ENCODE measurements around the gene IL21R.
"Not testable (repeated sequence)": the region's sequence is repeated elsewhere in the genome, so short reads cannot be mapped to it uniquely, and the experiment has no call there.

The IL21R gene

DNA sequence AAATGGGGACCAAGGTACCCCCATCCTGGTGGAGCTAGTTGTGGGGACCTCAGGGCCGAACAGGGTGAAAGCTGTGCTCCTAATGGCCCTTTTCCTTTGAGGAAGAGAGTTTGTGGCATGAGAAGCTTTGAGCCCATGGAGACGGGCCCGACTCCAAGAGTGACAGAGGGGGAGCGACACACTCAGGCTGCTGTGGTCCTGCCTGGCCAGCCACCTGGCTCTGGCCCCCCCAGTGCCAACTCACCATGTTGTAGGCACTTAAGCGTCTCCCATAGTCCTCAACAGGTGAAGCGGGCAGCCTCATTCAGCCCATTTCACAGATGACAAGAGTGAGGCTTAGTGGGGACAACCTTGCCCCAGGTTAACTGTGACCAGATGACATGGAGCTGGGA is 1.6 kb downstream of the IL21R start:
- no peak for DNase-seq

DNA sequence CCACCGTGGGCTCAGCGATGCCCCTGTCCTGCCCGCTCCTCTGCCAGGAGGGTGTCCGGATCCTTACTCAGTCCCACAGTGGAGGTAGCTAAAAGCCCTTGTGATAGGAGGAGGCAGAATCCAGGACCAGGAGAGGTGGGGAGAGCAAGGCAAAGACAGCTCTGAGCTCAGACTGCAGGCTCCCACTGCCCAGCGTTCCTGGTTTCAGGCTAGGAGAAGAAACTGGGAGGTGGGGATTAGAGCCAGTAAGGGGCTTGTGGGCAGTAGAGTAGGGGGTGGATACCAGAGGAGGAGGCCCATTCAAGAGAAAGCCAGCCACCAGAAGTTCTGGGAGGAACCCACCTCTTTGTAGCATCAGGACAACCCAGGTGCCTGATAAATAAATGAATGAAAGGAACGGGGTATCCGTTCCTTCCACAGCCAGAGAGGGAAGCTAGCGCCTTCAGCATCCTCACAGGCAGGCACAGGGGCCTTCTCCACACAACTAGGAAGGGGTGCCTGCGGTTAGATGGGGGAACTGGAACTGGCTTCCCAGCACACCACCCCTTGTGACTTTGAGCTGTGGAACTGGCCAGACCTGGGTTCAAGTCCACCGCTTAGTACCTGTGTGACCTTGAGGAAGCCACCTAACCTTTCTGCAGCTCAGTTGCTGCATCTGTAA is 2.3 kb downstream of the IL21R start:
- no peak for DNase-seq

DNA sequence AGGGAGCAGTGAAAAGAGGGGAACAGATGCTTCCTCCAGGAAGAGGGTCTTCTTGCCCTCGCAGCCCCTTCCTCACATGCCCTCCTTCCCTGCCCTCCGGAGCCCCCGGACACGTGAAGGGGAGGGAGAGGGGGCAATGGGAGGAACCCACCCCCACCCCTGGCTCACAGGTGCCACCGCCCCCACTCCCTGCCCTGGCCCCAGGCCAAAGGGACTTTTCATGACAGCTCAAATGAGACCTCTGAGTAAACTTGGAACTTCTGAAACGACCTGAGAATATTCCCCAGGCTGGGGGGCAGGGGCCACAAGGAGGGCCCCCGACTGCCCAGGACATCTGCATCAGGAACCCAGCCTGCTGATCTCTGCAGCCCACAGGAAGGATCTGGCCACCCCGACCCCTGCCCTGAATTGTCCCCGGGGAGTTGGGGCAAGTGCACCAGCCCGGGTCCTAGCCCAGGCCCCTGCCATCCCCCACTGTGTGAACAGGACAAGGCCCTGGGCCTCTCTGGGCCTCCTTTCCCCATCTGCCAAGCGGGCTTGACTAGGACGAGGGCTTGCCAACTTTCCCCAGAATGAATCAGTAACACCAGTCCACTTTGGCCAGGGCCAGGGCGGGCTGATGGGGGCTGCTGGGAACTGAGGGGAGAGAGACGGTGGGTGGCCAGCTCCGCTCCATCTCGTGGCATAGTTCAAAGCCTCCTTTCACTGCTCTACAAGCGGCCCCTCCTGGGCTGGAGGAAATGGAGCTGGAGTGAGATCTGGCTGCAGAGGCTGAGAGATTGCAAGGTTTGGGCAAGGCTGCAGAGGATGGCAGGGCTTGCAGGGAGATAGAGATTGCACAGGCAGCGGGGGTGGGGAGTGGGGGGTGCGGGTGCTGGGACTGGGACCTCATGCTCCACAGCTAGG is 3.8 kb downstream of the IL21R start:
- no peak for DNase-seq

DNA sequence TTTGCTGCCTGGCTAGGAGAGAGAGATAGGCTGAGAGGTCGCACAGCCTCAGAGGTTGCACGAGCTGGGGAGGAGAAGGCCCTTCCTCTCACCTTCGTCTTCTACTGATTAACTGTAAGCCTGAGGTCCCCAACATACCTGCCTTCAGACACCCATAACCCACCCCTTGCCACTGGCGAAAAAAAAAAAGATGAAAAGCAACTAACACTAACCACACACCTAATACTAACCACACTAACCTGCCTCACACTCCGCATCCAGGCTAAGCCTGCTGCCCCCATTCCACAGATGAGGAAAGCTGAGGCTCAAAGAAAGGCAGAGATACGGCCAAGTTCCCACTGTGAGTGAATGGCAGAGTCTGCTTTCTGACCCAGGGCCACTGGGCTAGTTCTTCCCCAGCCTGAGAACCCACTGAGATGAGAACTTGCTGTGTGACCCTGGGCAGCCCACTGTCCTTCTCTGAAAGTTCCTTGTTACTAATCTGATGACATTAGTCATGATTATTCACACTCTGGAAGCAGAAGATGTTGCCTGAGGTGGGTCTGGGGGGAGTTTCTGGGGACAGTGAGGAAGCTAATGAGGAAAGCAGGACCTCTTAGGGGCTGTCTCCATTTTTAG is 4.6 kb downstream of the IL21R start:
- no peak for DNase-seq

DNA sequence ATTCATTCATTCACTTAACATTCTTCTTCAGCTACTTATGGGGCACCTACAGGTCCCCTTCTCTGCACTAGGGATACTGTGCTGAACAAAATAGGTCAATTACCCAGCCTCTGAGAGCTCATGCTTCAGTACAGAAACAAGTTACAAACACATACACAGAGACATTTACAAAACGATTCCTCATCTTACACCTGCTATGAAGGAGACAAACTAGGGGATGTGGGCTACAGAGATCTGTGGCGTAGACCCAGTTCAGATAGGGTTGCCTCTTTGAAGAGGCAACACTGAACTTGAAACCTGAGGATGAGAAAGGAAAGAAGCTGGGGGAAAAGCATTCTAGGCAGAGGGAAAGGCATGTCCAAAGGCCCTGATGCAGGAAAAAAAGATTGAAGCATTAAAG is 5.2 kb downstream of the IL21R start:
- no peak for DNase-seq

DNA sequence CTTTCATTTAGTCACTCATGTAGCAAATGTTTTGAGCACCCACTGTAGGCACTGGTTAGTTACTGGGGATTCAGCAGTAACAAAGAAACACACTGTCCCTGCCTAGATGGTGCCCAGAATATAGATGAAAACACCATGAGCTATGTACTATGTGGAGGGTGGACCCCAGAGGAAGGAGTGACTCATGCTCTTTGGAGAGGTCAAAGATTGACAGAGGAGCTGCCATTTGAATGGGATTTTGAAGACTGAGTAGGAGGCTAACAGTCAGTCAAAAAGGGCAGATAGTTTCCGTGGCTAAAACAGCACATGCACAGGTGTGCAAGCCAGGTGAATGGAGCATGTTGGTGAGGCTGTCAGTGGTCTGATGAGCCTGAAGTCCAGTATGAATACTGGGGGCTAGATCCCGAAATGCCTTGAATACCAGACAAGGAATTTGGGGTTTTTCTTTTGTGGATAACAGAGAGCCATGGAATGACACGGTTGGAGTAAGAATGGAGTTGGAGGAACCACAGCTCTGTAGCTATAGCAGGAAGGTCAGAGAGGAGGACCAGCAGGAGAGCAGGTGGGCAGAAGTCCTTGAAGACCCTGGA is 6.1 kb downstream of the IL21R start:
- no peak for DNase-seq

DNA sequence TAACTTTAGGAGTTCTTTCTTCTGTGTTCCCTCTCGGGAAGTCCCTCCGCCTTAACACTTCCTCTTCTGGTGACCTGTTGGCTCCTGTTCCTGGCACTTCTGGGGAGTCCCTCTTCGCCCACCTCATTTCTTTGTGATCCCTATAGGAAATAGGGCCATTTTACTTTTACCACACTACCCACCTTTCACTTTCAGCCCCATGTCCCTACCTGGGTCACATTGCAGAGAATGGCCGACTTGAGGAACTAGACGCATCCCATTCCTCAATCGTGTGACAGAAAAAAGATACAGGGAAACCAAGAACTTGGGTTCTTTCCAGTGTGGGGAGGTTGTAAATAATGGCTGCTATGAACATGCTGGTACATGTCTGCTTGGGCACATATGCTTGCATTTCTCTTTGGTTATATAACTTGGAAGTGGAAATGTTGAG is 6.6 kb downstream of the IL21R start:
- DNase-seq: no peak

DNA sequence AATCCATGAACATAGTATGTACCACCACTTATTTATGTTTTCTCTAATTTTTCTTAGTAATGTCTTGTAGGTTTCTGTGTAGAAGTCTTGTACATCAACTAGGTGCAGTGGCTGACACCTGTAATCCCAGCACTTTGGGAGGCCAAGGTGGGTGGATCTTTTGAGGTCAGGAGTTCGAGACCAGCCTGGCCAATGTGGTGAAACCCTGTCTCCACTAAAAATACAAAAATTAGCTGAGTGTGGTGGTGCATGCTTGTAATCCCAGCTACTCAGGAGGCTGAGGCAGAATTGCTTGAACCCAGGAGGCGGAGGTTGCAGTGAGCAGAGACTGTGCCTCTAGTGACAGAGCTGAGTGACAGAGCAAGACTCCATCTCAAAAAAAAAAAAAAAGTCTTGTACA is 8.0 kb downstream of the IL21R start:
- DNase-seq: not testable (repeated sequence)

DNA sequence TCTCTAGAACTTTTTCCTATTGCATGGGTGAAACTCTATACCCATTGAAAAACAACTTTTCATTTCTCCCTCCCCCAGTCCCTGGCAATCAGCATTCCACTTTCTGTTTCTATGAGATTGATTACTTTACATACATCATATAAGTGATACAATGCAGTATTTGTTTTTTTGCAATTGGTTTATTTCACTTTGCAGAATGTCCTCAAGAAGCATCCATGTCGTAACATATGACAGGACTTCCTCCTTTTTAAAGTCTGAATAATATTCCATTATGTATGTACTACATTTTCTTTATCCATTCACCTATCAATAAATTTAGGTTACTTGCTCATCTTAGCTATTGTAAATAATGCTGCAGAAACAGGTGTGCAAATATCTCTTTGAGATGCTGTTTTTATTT is 8.8 kb downstream of the IL21R start:
- no peak for DNase-seq

DNA sequence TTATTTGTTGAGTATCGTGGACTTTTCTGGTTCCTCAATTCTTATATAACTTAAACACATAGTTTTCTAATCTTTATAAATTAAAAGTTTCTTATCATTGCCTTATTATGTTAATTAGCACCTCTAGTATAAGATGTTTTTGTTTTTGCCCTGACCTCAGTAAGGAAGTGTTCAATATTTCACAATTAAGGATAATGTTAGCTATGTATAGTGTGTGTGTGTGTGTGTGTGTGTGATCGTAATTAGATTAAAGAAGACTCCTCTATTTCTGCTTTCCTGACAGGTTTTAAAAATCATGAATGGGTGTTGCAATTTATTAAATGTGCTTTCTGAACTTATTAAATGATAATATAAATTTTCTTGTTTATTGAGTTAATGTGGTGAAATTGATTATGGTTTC is 12.0 kb downstream of the IL21R start:
- no peak for DNase-seq

DNA sequence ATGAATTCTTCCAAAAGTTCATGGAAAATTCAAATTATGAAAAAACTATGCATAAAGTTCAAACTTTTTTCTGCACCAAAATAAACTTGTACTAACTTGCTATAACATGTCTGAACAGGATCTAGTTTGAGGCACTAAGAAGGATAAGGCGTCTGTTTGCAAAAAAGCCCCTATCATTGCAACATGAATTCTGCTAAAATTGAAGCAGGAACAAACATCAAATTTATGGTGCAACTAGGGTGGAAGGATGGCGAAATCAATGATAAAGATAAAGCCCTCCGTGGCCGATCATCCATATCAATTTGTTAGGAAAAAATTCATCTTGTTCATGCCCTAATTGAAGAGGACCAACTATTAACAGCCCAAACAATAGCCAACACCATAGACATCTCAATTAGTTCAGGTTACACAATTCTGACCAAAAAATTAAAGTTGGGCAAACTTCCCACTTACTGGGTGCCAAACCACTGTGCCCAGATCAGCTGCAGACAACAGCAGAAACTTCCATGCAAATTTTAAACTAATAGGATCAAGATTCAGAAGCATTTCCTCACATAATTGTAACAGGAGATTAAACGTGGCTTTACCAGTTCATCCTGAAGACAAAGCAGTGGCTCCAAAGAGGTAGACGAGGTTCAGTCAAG is 12.9 kb downstream of the IL21R start:
- no peak for DNase-seq

DNA sequence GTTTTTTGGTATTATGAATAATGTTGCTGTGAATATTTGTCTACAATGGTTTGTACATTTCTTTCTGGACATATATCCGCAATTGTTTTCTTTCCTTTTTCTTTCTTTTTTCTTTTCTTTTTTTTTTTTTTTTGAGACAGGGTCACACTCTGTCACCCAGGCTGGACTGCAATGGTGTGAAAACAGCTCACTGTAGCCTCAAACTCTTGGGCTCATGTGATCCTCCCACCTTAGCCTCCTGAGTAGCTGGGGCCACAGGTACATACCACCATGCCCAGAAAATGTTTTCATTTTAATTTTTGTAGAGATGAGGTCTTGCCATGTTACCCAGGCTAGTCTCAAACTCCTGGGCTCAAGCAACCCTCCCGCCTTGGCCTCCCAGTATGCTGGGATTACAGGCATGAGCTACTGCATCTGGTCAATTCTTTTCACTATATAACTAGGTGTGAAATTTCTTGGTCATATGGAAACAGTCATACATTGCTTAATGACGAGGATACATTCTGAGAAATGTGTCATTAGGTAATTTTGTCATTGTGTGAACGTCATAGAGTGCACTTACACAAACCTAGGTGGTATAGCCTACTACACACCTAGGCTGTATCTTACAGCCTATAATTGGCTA is 15.2 kb downstream of the IL21R start:
- no peak for DNase-seq

DNA sequence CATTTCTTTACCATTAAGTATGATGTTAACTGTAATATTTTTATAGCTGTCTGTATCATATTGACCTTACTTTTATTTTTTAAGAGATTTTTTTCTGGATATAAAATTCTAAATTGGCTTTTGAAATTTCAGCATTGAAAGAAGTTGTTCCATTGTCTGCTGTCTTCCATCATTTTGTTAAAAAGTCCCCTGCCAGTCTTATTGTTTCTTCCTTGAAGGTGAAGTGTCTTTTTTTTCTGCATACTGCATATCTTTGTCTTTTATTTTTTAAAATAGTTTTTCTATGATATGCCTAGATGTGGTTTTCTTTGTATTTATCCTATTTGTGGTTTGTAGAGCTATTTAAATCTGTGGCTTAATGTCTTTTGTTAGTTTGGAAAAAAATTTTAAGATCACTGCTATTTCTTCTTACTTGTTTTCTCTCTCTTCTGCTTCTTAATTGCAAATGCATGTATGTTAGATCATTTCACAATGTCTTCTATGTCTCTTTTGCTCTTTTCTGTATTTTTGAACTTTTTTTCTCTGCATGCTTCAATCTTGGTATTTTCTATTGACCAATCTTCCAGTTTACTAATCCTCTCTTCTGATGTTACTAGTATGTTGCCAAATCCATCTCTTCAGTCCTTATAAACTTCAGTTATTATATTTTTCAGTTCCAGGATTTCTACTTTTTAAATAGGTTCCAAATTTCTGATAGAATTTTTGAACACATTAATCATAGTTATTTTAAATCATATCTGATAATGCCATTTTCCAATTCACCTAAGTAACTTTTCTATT is 20.2 kb downstream of the IL21R start:
- no peak for DNase-seq

DNA sequence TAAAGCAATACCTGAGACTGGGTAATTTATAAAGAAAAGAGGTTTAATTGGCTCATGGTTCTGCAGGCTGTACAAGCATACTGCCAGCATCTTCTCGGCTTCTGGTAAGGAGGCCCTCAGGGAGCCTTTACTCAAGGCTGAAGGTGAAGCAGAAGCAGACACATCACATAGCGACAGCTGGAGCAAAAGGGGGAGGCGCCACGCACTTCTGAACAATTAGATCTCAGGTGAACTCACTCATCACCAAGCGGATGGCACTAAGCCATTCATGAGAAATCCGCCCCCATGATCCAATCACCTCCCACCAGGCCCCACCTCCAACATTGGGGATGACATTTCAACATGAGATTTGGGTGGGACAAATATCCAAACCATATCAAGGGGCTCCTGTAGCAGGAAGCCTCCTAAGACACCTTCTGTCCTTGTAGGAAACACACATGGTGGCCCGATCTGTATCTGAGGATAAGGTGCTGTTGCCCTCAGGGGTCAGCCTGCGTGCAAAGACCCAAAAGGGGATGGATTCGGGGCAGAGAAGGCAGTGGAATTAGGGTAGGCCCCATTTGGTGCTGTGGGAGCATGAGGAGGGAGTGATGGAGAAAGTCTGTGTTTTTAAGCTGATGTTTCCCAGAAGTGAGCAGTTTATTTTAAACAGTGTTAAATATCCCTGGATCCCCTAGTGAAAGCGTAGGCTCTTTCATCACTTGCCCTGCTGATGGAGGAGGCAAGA is 23.0 kb downstream of the IL21R start:
- no peak for DNase-seq

DNA sequence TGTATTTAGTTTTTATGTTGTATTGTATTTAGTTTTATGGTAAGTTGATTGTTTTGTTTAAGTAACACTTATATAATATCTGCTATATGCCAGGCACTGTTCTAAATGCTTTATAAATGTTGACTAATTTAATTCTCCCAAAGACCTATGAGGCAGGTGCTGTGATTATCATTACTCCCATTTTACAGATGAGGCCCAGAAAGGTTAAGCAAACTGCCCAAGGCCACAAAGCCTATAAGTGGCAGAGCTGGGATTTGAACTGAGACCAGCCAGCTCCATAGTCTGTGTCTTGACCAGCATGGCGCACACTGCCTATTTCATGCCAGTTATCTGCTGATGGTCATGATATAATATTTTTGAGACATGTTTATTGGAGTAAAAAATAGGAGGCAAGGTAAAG is 24.0 kb downstream of the IL21R start:
- DNase-seq: no peak

DNA sequence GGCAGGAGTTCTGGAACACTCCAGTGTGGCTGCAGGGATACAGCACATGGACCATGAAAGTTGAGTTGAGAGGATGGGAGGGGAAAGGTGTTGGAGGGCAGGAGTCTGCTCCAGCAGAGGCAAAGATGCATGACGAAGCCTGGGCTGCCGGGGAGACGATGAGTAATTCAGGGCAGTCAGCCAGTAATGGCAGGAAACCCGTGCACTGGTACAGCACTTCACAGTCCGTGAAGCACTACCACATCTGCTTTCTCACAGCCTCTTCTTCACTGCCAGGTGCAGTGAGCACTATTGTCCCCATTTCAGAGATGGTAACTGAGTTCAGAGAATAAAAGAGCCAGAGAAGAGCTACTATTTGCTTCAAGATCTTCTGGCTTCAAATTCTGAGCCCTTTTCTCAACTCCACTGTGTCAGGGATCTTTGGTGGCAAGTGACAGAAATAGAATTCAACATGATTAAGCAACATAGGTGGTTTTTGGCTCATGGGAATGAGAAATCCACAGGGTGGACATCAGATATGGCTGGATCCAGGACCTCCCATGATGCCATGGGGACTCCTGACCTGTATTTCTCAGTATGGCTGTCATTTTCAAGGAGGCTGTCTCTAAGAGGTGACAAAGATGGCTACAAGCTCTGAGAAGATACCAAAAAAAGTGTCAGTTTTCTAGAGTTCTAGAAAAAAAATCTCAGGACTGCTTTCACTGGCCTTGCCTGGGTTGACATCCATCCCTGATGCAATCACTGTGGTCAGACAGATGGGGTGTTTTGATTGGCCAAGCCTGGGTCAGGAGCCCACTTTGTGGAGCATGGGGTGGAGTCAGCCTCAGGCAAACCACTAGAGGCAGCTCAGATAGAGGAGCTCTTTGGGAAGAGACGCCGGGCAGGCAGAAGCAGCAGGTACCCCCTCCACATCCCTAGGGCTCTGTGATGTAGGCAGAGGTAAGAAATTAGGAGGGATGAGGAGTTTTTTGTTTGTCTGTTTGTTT is 24.7 kb downstream of the IL21R start:
- DNase-seq: peak; percentile 88

DNA sequence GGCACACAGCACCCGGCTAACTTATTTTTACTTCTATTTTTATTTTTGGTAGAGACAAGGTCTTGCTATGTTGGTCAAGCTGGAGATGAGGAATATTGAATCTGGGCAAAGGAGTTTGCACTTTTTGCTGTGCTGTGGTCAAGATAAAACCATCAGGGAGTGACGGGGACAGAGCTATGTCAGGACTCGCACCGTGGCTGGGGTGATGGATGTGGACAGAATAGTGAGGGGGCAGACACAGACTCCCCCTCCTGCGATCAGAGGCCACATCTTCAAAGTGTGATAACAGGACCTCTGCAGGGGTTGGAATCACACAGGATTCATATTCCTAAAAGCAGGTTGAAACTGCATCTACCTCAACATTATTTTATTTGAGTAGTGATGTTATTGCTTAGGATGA is 25.6 kb downstream of the IL21R start:
- no peak for DNase-seq

DNA sequence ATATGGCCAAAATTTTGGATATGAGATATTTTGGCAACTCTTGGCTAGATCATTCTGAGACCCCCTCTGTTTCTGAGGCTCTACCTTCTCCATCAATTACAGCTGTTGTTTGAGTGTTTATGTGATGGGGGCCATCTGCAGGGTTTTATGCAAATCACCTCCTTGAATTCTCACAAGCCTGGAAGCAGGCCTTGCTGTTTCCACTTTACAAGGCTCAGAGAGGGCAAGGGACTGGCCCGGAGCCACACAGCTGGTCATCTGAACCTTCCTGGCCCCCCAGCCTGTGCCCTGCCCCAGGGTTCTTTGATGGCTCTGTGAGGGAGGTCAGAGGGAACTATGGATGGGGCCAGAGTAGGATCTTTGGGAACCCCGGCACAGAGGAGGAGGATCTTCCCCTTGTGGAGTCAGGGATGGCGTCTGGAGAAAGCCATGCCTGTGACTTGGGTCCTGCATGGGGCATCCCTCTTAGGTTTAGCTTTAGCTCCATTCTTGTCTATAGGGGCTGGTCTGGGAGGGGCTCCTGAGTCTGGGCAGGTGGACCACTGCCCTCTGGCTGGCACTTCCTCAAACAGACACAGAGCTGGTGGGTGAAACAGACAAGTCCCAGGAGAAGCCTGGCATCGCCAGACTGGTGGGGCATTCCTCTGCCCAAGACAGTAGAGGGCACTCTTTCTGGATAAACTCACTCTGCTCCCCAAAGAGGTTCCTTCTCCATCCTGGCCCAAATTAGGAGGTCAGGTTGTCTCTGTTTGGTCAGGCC is 26.2 kb downstream of the IL21R start:
- no peak for DNase-seq

DNA sequence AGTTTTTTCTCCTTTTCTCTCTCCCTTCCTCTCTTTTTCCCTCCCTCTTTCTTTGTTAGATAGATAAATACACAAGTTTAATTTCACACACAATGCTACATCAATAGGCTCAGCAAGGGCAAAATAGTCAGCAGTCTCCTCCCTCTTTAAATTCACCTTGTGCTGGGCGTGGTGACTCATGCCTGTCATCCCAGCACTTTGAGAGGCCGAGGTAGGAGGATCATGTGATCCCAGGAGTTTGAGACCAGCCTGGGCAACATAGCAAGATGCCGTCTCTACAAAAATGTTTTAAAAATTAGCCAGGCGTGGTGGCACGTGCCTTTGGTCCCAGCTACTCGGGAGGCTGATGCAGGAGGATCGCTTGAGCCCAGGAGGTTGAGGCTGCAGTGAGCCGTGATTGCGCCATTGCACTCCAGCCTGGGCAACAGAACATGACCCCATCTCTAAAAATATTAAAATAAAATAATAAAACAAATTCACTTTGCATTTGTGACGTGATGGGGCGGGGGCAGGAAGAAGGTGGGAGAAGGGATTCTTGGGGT is 27.4 kb downstream of the IL21R start:
- no peak for DNase-seq
